Spleen (tissue), 11 donors: ENCODE data around the gene RPTOR. TPM values are rescaled to one million over a fixed set of nuclear protein-coding genes. Genes with fewer than 3 reads are reported as not detected.

Experiments
- DNase-seq: peaks from one replicate; pipeline ENCODE4 v3.0.0-alpha.2; 2020
- H3K27ac ChIP-seq, 8 donors: fragments of 200-600 bp; sonication (generic) in 7 of 8; 1 replicate in 4 of 8; 2 replicates in 4 of 8; pipeline versions ENCODE4 v1.5.0 to v1.8.0; 2016 to 2021; ENCODE audit warnings: inconsistent platforms in 4 of 8, mild to moderate bottlenecking in 4 of 8, moderate library complexity in 1 of 8
- H3K27me3 ChIP-seq, 7 donors: fragments of 200-600 bp; sonication (generic) in 6 of 7; replicated peaks in 1 of 7; 1 replicate in 4 of 7; 2 replicates in 3 of 7; pipeline versions ENCODE4 v1.5.0 to v1.8.0; 2016 to 2021; ENCODE audit warnings: inconsistent platforms in 3 of 7, mild to moderate bottlenecking in 1 of 7
- H3K36me3 ChIP-seq, 6 donors: fragments of 200-600 bp; sonication (generic) in 5 of 6; 1 replicate in 4 of 6; 2 replicates in 2 of 6; pipeline versions ENCODE4 v1.5.0 to v1.8.0; 2016 to 2021; ENCODE audit warnings: inconsistent platforms in 2 of 6
- H3K4me1 ChIP-seq, 6 donors: fragments of 200-600 bp; sonication (generic) in 5 of 6; 1 replicate in 3 of 6; 2 replicates in 3 of 6; pipeline versions ENCODE4 v1.5.0 to v1.8.0; 2016 to 2021; ENCODE audit warnings: inconsistent platforms in 3 of 6
- H3K4me3 ChIP-seq, 8 donors: fragments of 200-600 bp; sonication (generic) in 7 of 8; 1 replicate in 4 of 8; 2 replicates in 4 of 8; pipeline versions ENCODE4 v1.5.0 to v1.8.0; 2016 to 2021; ENCODE audit warnings: inconsistent platforms in 4 of 8, mild to moderate bottlenecking in 4 of 8, moderate library complexity in 2 of 8
- H3K9me3 ChIP-seq, 8 donors: fragments of 200-600 bp; sonication (generic) in 7 of 8; 1 replicate in 4 of 8; 2 replicates in 4 of 8; pipeline versions ENCODE4 v1.5.0 to v1.8.0; 2016 to 2021; ENCODE audit warnings: inconsistent platforms in 4 of 8
- CTCF ChIP-seq, 11 experiments: fragments of 200-600 bp in 7 of 11; fragments of 450-650 bp in 4 of 11; sonication (generic) in 4 of 11; IDR thresholded peaks in 8 of 11; conservative IDR thresholded peaks in 3 of 11; 1 replicate in 7 of 11; 2 replicates in 4 of 11; pipeline versions ENCODE4 v1.4.0 to v1.8.0; 2016 to 2021; ENCODE audit warnings: antibody characterized with exemption in 11 of 11, inconsistent platforms in 4 of 11, mild to moderate bottlenecking in 1 of 11
- POLR2A ChIP-seq, 3 donors: fragments of 450-650 bp; IDR thresholded peaks; one replicate each; pipeline ENCODE4 v1.5.1; 2017; ENCODE audit warnings: antibody characterized with exemption in 3 of 3, mild to moderate bottlenecking in 1 of 3
- POLR2AphosphoS5 ChIP-seq, 3 donors: sonication (generic); formaldehyde crosslinking; IDR thresholded peaks; one replicate each; pipeline ENCODE4 v1.5.1; 2017; ENCODE audit warnings: antibody characterized with exemption in 3 of 3
- WGBS, 5 donors: extraction: QIAGEN DNeasy Blood & Tissue Kit in 3 of 5; methylation state at CpG; one replicate each; pipeline versions ENCODE4 v1.1.5 to v1.1.7; 2013 to 2018; 5-methylcytosine and 5-hydroxymethylcytosine counted together
- intact Hi-C: fragments of 100-400 bp; cut with DNase I; formaldehyde crosslinking; loops from one replicate; pipeline ENCODE4 v1.15.0; 2023; ENCODE audit warnings: low total_unique reads
- polyA plus RNA-seq, 3 donors: library from polyadenylated mRNA; stranded (reverse); fragments of 200-250 nt; gene quantifications; one replicate each; pipeline ENCODE4 v1.2.1, GENCODE V29; 2013
- total RNA-seq, 7 donors: library from RNA; depleted of rRNA in 3 of 7; stranded (reverse); fragments of >200 nt in 3 of 7; fragmentation: NEBNext Ultra II Directional in 4 of 7; extraction: Animal tissue kit (Norgen Biotek cat#: 25700) in 4 of 7; gene quantifications; one replicate each; pipeline versions ENCODE4 v1.1.0 to v1.2.1, GENCODE V29; 2016 to 2021
- donor health status: healthy with polysubstance abuse.
- donor health status: DM: no; HTN: no; CAD: no; lungs with moderate emphysema.
- donor health status: DM: no; HTN: no; CAD: no.
- donor health status: Bipolar disorder and iron deficiency.
- donor health status: healthy.
- donor health status: DM: no; HTN: no; CAD: no.
- donor health status: DM: yes; HTN: yes; CAD: no.

RPTOR gene
- total and polyA plus RNA-seq, 10 donors, result 3.1 to 61.2 (median 40.7) TPM

GRCh38 chr17:80501741-80502577 is 42.7 kb upstream of the RPTOR start:
- no peak for DNase-seq
- Histone ChIP-seq H3K9me3 (no peaks in the 10 kb centered on the region), H3K27me3 (peaks cover 0 to 80% (median 0%) of the 10 kb centered on the region in 7 donors), H3K4me1 (peaks cover 3 to 38% (median 11%) of the 10 kb centered on the region in 6 donors), H3K27ac (no peak overlapping the region), H3K4me3 (no peak overlapping the region), H3K36me3 (no peaks in the 10 kb centered on the region)
- intact Hi-C loops, result no loop called here
- no peak for TF ChIP-seq POLR2A (IDR thresholded peaks at IDR 0.05)
- TF ChIP-seq POLR2AphosphoS5 (IDR thresholded peaks at IDR 0.05), result no peak
- no peak for TF ChIP-seq CTCF (IDR thresholded peaks at IDR 0.05 in 8 of 11, conservative IDR thresholded peaks at IDR 0.05 in 3 of 11)
- 76 to 81% (median 78%) methylated on average over 24 of the region's 24 CpGs for WGBS, 5 donors

- DNase-seq, result no peak
- Histone ChIP-seq H3K27me3 (peaks cover 0 to 84% (median 0%) of the 10 kb centered on the region in 7 donors), H3K36me3 (no peaks in the 10 kb centered on the region), H3K27ac (no peak overlapping the region), H3K4me1 (peaks cover 3 to 38% (median 11%) of the 10 kb centered on the region in 6 donors), H3K9me3 (no peaks in the 10 kb centered on the region), H3K4me3 (no peak overlapping the region)
- intact Hi-C loops, result no loop called here
- WGBS, 5 donors, result 60 to 79% (median 74%) methylated on average over 5 of the region's 5 CpGs
- TF ChIP-seq CTCF (IDR thresholded peaks at IDR 0.05 in 8 of 11, conservative IDR thresholded peaks at IDR 0.05 in 3 of 11) (no peak), POLR2A (IDR thresholded peaks at IDR 0.05) (no peak), POLR2AphosphoS5 (IDR thresholded peaks at IDR 0.05) (peak; percentile 38 to 63 (median 41))
Measured at GRCh38 chr17:80502578-80502877, 42.1 kb upstream of the RPTOR start.

GRCh38 chr17:80503031-80503430 is 41.6 kb upstream of the RPTOR start:
- WGBS, 5 donors, result 71 to 82% (median 78%) methylated on average over 2 of the region's 2 CpGs
- Histone ChIP-seq H3K4me3 (no peak overlapping the region), H3K9me3 (no peaks in the 10 kb centered on the region), H3K4me1 (peaks cover 3 to 37% (median 11%) of the 10 kb centered on the region in 6 donors), H3K27me3 (peaks cover 0 to 87% (median 0%) of the 10 kb centered on the region in 7 donors), H3K27ac (no peak overlapping the region), H3K36me3 (no peaks in the 10 kb centered on the region)
- intact Hi-C loops, result no loop called here
- DNase-seq, result no peak
- TF ChIP-seq POLR2A (IDR thresholded peaks at IDR 0.05) (no peak), CTCF (IDR thresholded peaks at IDR 0.05 in 8 of 11, conservative IDR thresholded peaks at IDR 0.05 in 3 of 11) (no peak), POLR2AphosphoS5 (IDR thresholded peaks at IDR 0.05) (no peak)

GRCh38 chr17:80503921-80504320 is 40.7 kb upstream of the RPTOR start:
- TF ChIP-seq POLR2A (IDR thresholded peaks at IDR 0.05), result no peak
- TF ChIP-seq POLR2AphosphoS5 (IDR thresholded peaks at IDR 0.05), result no peak
- no peak for TF ChIP-seq CTCF (IDR thresholded peaks at IDR 0.05 in 8 of 11, conservative IDR thresholded peaks at IDR 0.05 in 3 of 11)
- Histone ChIP-seq H3K4me1 (peaks cover 0 to 28% (median 4%) of the 10 kb centered on the region in 6 donors), H3K27me3 (peaks cover 0 to 78% (median 0%) of the 10 kb centered on the region in 7 donors), H3K9me3 (no peaks in the 10 kb centered on the region), H3K27ac (no peak overlapping the region), H3K4me3 (no peak overlapping the region), H3K36me3 (no peaks in the 10 kb centered on the region)
- intact Hi-C loops, result no loop called here
- DNase-seq, result no peak
